ENCODE results near the gene OST4. TPM values are rescaled to one million over a fixed set of nuclear protein-coding genes. Genes with fewer than 3 reads are reported as not detected.

Gene OST4
- polyA plus RNA-seq, 2 of the 4 experiments (the other 2 are of a cell fraction) = 392 to 880 TPM

- TF ChIP-seq, protein P1, sequence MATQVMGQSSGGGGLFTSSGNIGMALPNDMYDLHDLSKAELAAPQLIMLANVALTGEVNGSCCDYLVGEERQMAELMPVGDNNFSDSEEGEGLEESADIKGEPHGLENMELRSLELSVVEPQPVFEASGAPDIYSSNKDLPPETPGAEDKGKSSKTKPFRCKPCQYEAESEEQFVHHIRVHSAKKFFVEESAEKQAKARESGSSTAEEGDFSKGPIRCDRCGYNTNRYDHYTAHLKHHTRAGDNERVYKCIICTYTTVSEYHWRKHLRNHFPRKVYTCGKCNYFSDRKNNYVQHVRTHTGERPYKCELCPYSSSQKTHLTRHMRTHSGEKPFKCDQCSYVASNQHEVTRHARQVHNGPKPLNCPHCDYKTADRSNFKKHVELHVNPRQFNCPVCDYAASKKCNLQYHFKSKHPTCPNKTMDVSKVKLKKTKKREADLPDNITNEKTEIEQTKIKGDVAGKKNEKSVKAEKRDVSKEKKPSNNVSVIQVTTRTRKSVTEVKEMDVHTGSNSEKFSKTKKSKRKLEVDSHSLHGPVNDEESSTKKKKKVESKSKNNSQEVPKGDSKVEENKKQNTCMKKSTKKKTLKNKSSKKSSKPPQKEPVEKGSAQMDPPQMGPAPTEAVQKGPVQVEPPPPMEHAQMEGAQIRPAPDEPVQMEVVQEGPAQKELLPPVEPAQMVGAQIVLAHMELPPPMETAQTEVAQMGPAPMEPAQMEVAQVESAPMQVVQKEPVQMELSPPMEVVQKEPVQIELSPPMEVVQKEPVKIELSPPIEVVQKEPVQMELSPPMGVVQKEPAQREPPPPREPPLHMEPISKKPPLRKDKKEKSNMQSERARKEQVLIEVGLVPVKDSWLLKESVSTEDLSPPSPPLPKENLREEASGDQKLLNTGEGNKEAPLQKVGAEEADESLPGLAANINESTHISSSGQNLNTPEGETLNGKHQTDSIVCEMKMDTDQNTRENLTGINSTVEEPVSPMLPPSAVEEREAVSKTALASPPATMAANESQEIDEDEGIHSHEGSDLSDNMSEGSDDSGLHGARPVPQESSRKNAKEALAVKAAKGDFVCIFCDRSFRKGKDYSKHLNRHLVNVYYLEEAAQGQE (IDR thresholded peaks at IDR 0.05) = no peak; the same call in 1 of the 2 replicates
- no peak for TF ChIP-seq E2F6 (IDR thresholded peaks at IDR 0.05; ENCODE audit: borderline replicate concordance, low read depth)
- TF ChIP-seq FOSL2 (IDR thresholded peaks at IDR 0.05) = no peak
- peak; percentile 36 for TF ChIP-seq FOSL2 (CRISPR knock-in tag; IDR thresholded peaks at IDR 0.05)
- TF ChIP-seq RFX5 (IDR thresholded peaks at IDR 0.05) = no peak
- TF ChIP-seq, protein P2, sequence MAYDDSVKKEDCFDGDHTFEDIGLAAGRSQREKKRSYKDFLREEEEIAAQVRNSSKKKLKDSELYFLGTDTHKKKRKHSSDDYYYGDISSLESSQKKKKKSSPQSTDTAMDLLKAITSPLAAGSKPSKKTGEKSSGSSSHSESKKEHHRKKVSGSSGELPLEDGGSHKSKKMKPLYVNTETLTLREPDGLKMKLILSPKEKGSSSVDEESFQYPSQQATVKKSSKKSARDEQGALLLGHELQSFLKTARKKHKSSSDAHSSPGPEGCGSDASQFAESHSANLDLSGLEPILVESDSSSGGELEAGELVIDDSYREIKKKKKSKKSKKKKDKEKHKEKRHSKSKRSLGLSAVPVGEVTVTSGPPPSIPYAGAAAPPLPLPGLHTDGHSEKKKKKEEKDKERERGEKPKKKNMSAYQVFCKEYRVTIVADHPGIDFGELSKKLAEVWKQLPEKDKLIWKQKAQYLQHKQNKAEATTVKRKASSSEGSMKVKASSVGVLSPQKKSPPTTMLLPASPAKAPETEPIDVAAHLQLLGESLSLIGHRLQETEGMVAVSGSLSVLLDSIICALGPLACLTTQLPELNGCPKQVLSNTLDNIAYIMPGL (CRISPR knock-in tag; IDR thresholded peaks at IDR 0.05; ENCODE audit: borderline replicate concordance) = peak; percentile 87
- TF ChIP-seq NPAS2 (CRISPR knock-in tag; IDR thresholded peaks at IDR 0.05; ENCODE audit: borderline replicate concordance) = no peak
- no peak for TF ChIP-seq PHF8 (IDR thresholded peaks at IDR 0.05; ENCODE audit: borderline replicate concordance, low read depth)
- peak; percentile 69; the same call in 1 of the 2 replicates for TF ChIP-seq HOXB5 (CRISPR knock-in tag; IDR thresholded peaks at IDR 0.05)
- peak; percentile 15; the same call in 2 of the 3 replicates for TF ChIP-seq SMC3 (IDR thresholded peaks at IDR 0.05)
- no peak for TF ChIP-seq NR3C1 (IDR thresholded peaks at IDR 0.05)
- TF ChIP-seq FOSB (CRISPR knock-in tag; IDR thresholded peaks at IDR 0.05) = peak; percentile 77
- peak; percentile 33; the same call in 1 of the 2 replicates for TF ChIP-seq MAZ (IDR thresholded peaks at IDR 0.05; ENCODE audit: borderline replicate concordance, low read depth, low read length)
- no peak for TF ChIP-seq ESRRA (IDR thresholded peaks at IDR 0.05; ENCODE audit: borderline replicate concordance, low read length)
Measured at GRCh38 chr2:27050281-27050995, 21.0 kb downstream of the OST4 start (continued).

DNA sequence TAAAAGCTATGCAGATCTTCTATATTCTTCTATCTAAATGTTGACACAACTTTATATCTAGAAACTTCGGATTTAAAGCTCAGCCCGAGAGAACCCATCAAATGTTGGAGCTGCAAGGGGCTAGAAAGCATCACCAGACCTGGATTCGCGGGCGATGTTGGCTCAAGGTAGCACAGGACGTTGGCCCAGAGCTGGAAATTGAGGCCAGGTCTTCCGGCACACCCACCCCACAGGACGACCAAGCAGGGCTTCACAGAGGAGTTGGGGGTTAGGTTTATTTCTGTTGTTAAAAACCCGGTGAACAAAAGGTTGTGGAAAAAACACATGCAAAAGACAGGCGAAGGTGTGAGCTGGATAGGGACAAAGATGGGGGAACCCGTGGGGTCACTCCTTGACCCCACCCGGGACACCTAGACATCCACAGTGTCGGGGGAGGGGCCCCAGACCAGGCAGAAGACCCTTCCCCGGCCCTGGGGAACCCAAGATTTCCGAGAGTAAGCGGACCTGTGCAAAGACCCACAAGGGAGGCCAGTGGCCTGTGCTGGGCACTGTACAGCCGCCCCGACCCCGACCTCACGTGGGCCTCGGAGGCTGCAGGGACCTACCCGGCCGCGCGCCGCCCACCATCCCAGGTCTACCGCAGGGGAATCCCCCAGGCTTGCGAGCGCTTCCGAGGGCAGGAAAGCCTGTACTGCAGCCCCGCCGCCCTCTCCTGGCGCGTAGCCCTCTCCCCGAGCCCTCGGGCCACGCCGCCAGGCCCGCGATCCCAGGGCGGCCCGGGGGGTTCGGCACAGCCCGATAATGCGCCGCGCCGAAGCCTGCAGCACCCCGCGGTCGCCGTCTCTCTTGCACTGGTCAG is 21.8 kb downstream of the OST4 start:
- Histone ChIP-seq H3K4me2 (peak overlapping the region; percentile 89), H3K4me1 (peaks cover 13% of the 10 kb centered on the region; the same call in 2 of the 3 replicates), H3K27ac (peak overlapping the region; percentile 79 to 93), H3K9me3 (no peaks in the 10 kb centered on the region), H3K4me3 (peak overlapping the region; percentile 86)
- DNase-seq (ENCODE audit: low read depth in 1 of 2, low spot score in 1 of 2) (peak in 1 of 2 experiments; percentile 70), FAIRE-seq (no peak), ATAC-seq (peak; percentile 23 to 38)
- CTCF ChIA-PET = interaction anchor here (0.6 to 13.5 kb wide), 17 partner anchors 10 to 231 kb away, joined by 3 to 143 read pairs (median 6); partner anchors contain the start of genes OST4 and TMEM214
- WGBS (ENCODE audit: missing lambda C conversion rate) = 46% methylated on average over 19 of the region's 52 CpGs
- TF ChIP-seq, protein P3, sequence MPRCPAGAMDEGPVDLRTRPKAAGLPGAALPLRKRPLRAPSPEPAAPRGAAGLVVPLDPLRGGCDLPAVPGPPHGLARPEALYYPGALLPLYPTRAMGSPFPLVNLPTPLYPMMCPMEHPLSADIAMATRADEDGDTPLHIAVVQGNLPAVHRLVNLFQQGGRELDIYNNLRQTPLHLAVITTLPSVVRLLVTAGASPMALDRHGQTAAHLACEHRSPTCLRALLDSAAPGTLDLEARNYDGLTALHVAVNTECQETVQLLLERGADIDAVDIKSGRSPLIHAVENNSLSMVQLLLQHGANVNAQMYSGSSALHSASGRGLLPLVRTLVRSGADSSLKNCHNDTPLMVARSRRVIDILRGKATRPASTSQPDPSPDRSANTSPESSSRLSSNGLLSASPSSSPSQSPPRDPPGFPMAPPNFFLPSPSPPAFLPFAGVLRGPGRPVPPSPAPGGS (IDR thresholded peaks at IDR 0.05) = no peak
- TF ChIP-seq HOXB5 (CRISPR knock-in tag; IDR thresholded peaks at IDR 0.05) = no peak
- no peak for TF ChIP-seq SMC3 (IDR thresholded peaks at IDR 0.05)
- POLR2A ChIA-PET = interaction anchor here (1.0 to 3.3 kb wide), 9 partner anchors 8 to 88 kb away, joined by 3 to 37 read pairs (median 9); partner anchors contain the start of genes OST4 and TMEM214

All from A549 (cell line).